ENCODE results near the gene NRG2. TPM values are rescaled to one million over a fixed set of nuclear protein-coding genes. Genes with fewer than 3 reads are reported as not detected.

The NRG2 gene
- total and polyA plus RNA-seq, 2 donors (not counting 3 experiments of a cell fraction or from before 2014, with no cell fraction given): 0.26 to 0.42 TPM

DNA sequence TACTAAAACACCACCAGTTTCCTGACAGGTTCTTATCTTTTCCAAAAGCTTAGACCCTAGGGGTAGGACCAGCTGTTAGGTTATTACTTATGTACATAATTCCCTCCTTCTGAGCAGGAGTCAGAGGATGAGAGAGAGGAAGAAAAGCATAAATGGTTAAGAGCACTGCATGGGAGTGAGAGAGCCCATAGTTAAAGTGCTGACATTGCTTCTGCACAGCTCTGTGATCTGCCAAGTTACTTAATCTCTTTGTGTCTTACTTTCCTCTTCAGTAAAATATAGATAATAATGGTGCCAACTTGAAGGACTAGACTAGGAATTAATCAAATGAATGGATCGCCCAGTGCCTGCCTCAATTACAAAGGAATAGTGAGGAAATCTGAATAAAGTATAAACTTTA, 66.4 kb downstream of the NRG2 start:
- Histone ChIP-seq H3K27me3 (ENCODE audit: control insufficient read depth in 2 of 2, insufficient read depth in 2 of 2, low read length in 2 of 2) (peaks cover 9 to 19% of the 10 kb centered on the region in 2 experiments), H4K20me1 (replicated peaks; ENCODE audit: control insufficient read depth, extremely low read depth, insufficient read depth, low read length) (no peaks in the 10 kb centered on the region), H3K4me2 (ENCODE audit: insufficient read depth, low read length) (no peak overlapping the region), H3K4me3 (replicated peaks in 1 of 3; ENCODE audit: insufficient read depth in 1 of 3, low read depth in 1 of 3, low read length in 3 of 3) (no peak overlapping the region), H3K4me1 (ENCODE audit: control insufficient read depth, extremely low read depth, insufficient read depth, low read length) (no peaks in the 10 kb centered on the region), H3K36me3 (ENCODE audit: control insufficient read depth in 2 of 2, extremely low read depth in 1 of 2, insufficient read depth in 2 of 2, low read length in 2 of 2) (no peaks in the 10 kb centered on the region), H3K79me2 (ENCODE audit: control insufficient read depth, insufficient read depth, low read length) (no peaks in the 10 kb centered on the region), H3K9me1 (replicated peaks; ENCODE audit: control insufficient read depth, extremely low read depth, insufficient read depth, low read length) (no peaks in the 10 kb centered on the region), H3K9ac (replicated peaks; ENCODE audit: extremely low read depth, insufficient read depth, low read length) (no peak overlapping the region), H3K27ac (ENCODE audit: insufficient read depth, low read depth, low read length) (no peak overlapping the region), H3K9me3 (replicated peaks; ENCODE audit: control insufficient read depth, insufficient read depth, low read length) (no peaks in the 10 kb centered on the region), H2AFZ (ENCODE audit: low read depth, low read length) (no peak overlapping the region)
- no peak for TF ChIP-seq POLR2A (IDR thresholded peaks at IDR 0.05; ENCODE audit: low read depth, low read length)
- no peak for TF ChIP-seq FOS (IDR thresholded peaks at IDR 0.05; ENCODE audit: borderline replicate concordance, insufficient read depth, low read length)
- no peak for TF ChIP-seq GATA2 (IDR thresholded peaks at IDR 0.05; ENCODE audit: insufficient read depth, insufficient read length, low read depth, low read length)
- TF ChIP-seq, protein P1, sequence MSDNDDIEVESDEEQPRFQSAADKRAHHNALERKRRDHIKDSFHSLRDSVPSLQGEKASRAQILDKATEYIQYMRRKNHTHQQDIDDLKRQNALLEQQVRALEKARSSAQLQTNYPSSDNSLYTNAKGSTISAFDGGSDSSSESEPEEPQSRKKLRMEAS (IDR thresholded peaks at IDR 0.05; ENCODE audit: insufficient read depth, insufficient read length): no peak
- TF ChIP-seq JUN (IDR thresholded peaks at IDR 0.05; ENCODE audit: borderline replicate concordance, insufficient read depth, insufficient read length, low read depth): no peak
- TF ChIP-seq, protein P2, sequence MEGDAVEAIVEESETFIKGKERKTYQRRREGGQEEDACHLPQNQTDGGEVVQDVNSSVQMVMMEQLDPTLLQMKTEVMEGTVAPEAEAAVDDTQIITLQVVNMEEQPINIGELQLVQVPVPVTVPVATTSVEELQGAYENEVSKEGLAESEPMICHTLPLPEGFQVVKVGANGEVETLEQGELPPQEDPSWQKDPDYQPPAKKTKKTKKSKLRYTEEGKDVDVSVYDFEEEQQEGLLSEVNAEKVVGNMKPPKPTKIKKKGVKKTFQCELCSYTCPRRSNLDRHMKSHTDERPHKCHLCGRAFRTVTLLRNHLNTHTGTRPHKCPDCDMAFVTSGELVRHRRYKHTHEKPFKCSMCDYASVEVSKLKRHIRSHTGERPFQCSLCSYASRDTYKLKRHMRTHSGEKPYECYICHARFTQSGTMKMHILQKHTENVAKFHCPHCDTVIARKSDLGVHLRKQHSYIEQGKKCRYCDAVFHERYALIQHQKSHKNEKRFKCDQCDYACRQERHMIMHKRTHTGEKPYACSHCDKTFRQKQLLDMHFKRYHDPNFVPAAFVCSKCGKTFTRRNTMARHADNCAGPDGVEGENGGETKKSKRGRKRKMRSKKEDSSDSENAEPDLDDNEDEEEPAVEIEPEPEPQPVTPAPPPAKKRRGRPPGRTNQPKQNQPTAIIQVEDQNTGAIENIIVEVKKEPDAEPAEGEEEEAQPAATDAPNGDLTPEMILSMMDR (IDR thresholded peaks at IDR 0.05; ENCODE audit: extremely low read depth in 1 of 2, insufficient read depth in 1 of 2, low read depth in 1 of 2, low read length in 2 of 2): no peak
- no peak for TF ChIP-seq EZH2 (IDR thresholded peaks at IDR 0.05; ENCODE audit: borderline replicate concordance, low read depth, low read length, severe bottlenecking)
- no peak for TF ChIP-seq POLR2AphosphoS5 (IDR thresholded peaks at IDR 0.05; ENCODE audit: insufficient read depth, low read depth, low read length)
- TF ChIP-seq MYC (IDR thresholded peaks at IDR 0.05; ENCODE audit: low read depth, low read length): no peak
- dilution Hi-C loops (cut with MboI; ENCODE audit: extremely low pct_ligation_motif_present, low sequenced_read_pairs) (no loop called here), intact Hi-C loops (cut with micrococcal nuclease) (no loop called here)
- ChIA-PET POLR2A (no interaction called here), CTCF (interaction anchor here (0.7 kb wide), 1 partner anchor 8 kb away, joined by 3 read pairs; no protein-coding TSS in a partner anchor)
- FAIRE-seq (no peak), DNase-seq (ENCODE audit: low read depth, low spot score) (no peak)
- no TSS peak for BruUV-seq (replicated peaks)

Data from endothelial cell of umbilical vein (primary cell).